ENCODE results near the gene MORN1.

MORN1 gene

DNA sequence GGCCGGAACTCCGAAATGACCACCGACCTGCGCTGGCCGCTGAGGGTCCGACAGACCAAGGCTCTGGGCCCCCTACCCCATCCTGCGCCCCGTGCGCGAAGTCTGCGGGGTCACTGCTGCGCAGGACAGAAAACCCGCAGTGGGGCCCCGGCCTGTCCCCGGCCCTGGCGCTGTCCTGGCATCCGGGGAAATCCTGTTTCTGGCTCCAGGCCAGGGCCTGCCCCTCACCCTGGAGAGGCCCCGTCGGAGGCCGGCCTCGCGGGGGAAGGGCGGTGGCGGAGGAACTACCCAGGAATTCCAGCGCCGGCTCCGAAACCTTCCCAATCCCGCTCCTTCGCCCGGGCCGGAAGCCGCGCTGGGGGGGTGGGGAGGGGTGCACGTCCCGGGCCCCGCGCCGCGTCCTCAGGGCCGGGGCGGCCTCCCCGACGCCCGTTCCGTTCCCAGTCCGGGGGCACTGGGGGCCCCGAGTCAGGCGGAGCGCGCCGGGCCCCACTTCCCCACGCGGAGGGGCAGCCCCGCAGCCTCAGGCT lies 77.0 kb downstream of the MORN1 start:
- Histone ChIP-seq H3K79me2 (ENCODE audit: insufficient read depth, low read length) (no peaks in the 10 kb centered on the region), H3K36me3 (ENCODE audit: low read length) (no peaks in the 10 kb centered on the region), H3K27ac (ENCODE audit: low read depth, low read length) (no peak overlapping the region), H3K4me3 (ENCODE audit: insufficient read depth, low read length, poor library complexity, severe bottlenecking) (no peak overlapping the region), H4K20me1 (ENCODE audit: low read depth, low read length) (no peaks in the 10 kb centered on the region), H3K9me3 (ENCODE audit: insufficient read depth, low read length) (no peaks in the 10 kb centered on the region), H2AFZ (ENCODE audit: low read depth, low read length, severe bottlenecking) (no peak overlapping the region), H3K9me2 (replicated peaks; ENCODE audit: insufficient read depth, low read length) (no peaks in the 10 kb centered on the region), H3F3A (ENCODE audit: insufficient read depth) (no peaks in the 10 kb centered on the region), H3K9ac (ENCODE audit: low read length) (no peak overlapping the region), H3K27me3 (ENCODE audit: low read length) (no peaks in the 10 kb centered on the region), H3K4me2 (ENCODE audit: low read depth, low read length, poor library complexity, severe bottlenecking) (no peak overlapping the region)
- no peak for TF ChIP-seq CTCF (IDR thresholded peaks at IDR 0.05; ENCODE audit: insufficient read depth, low read length, poor library complexity, severe bottlenecking)
- no peak for TF ChIP-seq EZH2phosphoT487 (conservative IDR thresholded peaks at IDR 0.05; ENCODE audit: low read length)

DNA sequence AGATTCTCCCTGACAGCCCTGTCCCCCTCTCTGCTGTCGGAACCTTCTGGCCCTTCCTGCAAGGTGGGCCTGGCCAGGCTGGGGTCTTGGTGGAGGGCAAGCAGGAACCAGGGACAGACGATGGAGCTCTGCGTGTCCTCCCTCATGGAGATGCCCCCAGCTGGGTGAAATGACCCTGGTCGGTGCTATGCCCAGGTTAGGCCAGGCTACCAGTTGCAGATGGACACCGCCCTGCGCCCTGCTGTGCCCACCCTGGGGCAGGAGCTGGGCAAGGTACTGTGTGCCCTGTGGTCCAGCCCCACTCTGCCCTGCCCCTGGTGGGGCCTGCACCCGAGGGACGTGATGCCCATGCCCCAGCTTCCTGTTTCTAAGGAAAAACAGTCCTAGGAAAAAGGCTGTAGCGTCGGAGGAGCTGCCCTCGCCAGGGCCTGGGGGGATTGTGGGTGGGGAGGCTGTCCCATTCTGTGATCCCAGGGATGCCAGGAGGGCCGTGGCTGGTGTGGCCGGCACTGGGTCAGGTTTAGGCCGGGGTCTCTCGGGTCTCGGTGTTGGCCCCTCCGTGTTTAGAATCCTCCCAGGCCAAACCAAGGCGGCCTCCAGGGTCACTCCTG lies 77.6 kb downstream of the MORN1 start:
- Histone ChIP-seq H3K79me2 (ENCODE audit: insufficient read depth, low read length) (no peaks in the 10 kb centered on the region), H3K27me3 (ENCODE audit: low read length) (no peaks in the 10 kb centered on the region), H3K27ac (ENCODE audit: low read depth, low read length) (no peak overlapping the region), H2AFZ (ENCODE audit: low read depth, low read length, severe bottlenecking) (no peak overlapping the region), H3K9ac (ENCODE audit: low read length) (no peak overlapping the region), H3K9me2 (replicated peaks; ENCODE audit: insufficient read depth, low read length) (no peaks in the 10 kb centered on the region), H3K36me3 (ENCODE audit: low read length) (no peaks in the 10 kb centered on the region), H3K4me2 (ENCODE audit: low read depth, low read length, poor library complexity, severe bottlenecking) (no peak overlapping the region), H3K4me3 (ENCODE audit: insufficient read depth, low read length, poor library complexity, severe bottlenecking) (no peak overlapping the region), H3F3A (ENCODE audit: insufficient read depth) (no peaks in the 10 kb centered on the region), H4K20me1 (ENCODE audit: low read depth, low read length) (no peaks in the 10 kb centered on the region), H3K9me3 (ENCODE audit: insufficient read depth, low read length) (no peaks in the 10 kb centered on the region)
- no peak for TF ChIP-seq EZH2phosphoT487 (conservative IDR thresholded peaks at IDR 0.05; ENCODE audit: low read length)
- no peak for TF ChIP-seq CTCF (IDR thresholded peaks at IDR 0.05; ENCODE audit: insufficient read depth, low read length, poor library complexity, severe bottlenecking)

DNA sequence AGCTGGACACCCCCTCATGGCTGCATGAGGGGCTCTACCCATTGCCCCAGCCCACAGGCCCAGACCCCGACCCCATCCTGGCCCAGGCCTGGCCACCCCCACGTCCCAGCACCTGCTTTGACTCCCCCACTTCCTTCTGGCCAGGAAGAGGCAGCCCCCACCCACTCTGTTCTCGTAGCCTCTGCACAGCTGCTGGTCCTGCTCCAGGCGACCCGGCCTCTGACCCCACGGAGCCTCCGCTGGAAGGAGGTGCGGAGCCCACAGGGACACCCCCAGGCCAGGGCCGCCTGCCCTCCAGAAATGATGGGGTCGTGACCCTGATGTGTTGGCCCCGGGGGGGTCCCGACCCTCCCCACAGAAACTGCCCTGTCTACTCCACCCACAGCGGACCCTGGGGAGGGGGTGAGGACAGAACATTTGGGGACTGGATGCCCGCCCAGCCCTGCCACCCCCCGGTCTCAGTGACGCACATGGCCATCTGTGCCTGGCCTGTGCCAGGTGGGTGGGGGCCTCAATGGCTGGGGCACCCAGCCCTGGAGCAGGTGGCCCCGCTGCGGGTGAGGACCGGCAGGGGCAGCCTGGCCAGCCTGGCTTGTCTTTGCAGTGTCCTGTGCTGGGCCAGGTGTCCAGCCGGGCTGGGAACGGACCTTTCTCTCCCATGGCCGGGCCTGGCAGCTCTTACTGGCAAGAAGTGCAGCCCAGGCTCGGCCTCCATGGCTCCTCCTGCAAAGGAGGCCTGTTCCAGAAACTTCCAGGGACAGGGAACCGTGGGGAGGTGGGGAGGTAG lies 78.6 kb downstream of the MORN1 start:
- Histone ChIP-seq H3K27ac (ENCODE audit: low read depth, low read length) (no peak overlapping the region), H3K4me2 (ENCODE audit: low read depth, low read length, poor library complexity, severe bottlenecking) (no peak overlapping the region), H3K9ac (ENCODE audit: low read length) (no peak overlapping the region)

More for the DNA sequence above, 78.6 kb downstream of the MORN1 start:
- H3K9me3 ChIP-seq (ENCODE audit: insufficient read depth, low read length), result no peaks in the 10 kb centered on the region
- H3K79me2 ChIP-seq (ENCODE audit: insufficient read depth, low read length), result no peaks in the 10 kb centered on the region
- TF ChIP-seq EZH2phosphoT487 (conservative IDR thresholded peaks at IDR 0.05; ENCODE audit: low read length), result no peak
- TF ChIP-seq CTCF (IDR thresholded peaks at IDR 0.05; ENCODE audit: insufficient read depth, low read length, poor library complexity, severe bottlenecking), result no peak
- no peaks in the 10 kb centered on the region for H3F3A ChIP-seq (ENCODE audit: insufficient read depth)
- H4K20me1 ChIP-seq (ENCODE audit: low read depth, low read length), result no peaks in the 10 kb centered on the region
- H2AFZ ChIP-seq (ENCODE audit: low read depth, low read length, severe bottlenecking), result no peak overlapping the region
- H3K36me3 ChIP-seq (ENCODE audit: low read length), result no peaks in the 10 kb centered on the region
- H3K27me3 ChIP-seq (ENCODE audit: low read length), result no peaks in the 10 kb centered on the region
- no peak overlapping the region for H3K4me3 ChIP-seq (ENCODE audit: insufficient read depth, low read length, poor library complexity, severe bottlenecking)
- H3K9me2 ChIP-seq (replicated peaks; ENCODE audit: insufficient read depth, low read length), result no peaks in the 10 kb centered on the region
